Neural cell (in vitro differentiated cells): Measurements from ENCODE around the gene FERD3L.

Experiments used
- CTCF ChIP-seq: fragments of 450-650 bp; IDR thresholded peaks from 2 replicates; pipeline ENCODE4 v1.5.1; 2014; ENCODE audit warnings: antibody characterized with exemption, mild to moderate bottlenecking, moderate library complexity; ENCODE audit not compliant: poor library complexity, severe bottlenecking
- EP300 ChIP-seq: fragments of 450-650 bp; conservative IDR thresholded peaks from 2 replicates; pipeline ENCODE4 v1.6.1; 2014; ENCODE audit warnings: antibody characterized with exemption, mild to moderate bottlenecking, moderate library complexity; ENCODE audit not compliant: poor library complexity, severe bottlenecking
- EZH2 ChIP-seq: fragments of 200-600, 300-800 bp; shearing (Covaris generic), sonication (generic); IDR thresholded peaks from 2 replicates; pipeline ENCODE4 v1.6.1; 2014; ENCODE audit warnings: antibody characterized with exemption, low read length, borderline replicate concordance, mild to moderate bottlenecking; ENCODE audit not compliant: insufficient read depth, poor library complexity, severe bottlenecking
- MXI1 ChIP-seq: fragments of 450-650 bp; conservative IDR thresholded peaks from 2 replicates; pipeline ENCODE4 v1.6.1; 2014; ENCODE audit warnings: antibody characterized with exemption, mild to moderate bottlenecking; ENCODE audit not compliant: poor library complexity, severe bottlenecking
- POLR2AphosphoS5 ChIP-seq: IDR thresholded peaks from 2 replicates; pipeline ENCODE4 v1.6.1; 2012
- RAD21 ChIP-seq: fragments of 450-650 bp; conservative IDR thresholded peaks from 2 replicates; pipeline ENCODE4 v1.6.1; 2014; ENCODE audit warnings: antibody characterized with exemption, mild to moderate bottlenecking, moderate library complexity
- REST ChIP-seq: IDR thresholded peaks from 2 replicates; pipeline ENCODE4 v1.6.1; 2012; ENCODE audit warnings: borderline replicate concordance
- TAF1 ChIP-seq: IDR thresholded peaks from 2 replicates; pipeline ENCODE4 v1.6.1; 2012; ENCODE audit warnings: low read depth

- no peak for TF ChIP-seq EP300
- no peak for TF ChIP-seq CTCF
- TF ChIP-seq REST: no peak
- no peak for TF ChIP-seq RAD21
- TF ChIP-seq EZH2: no peak
- TF ChIP-seq MXI1: no peak
- no peak for TF ChIP-seq POLR2AphosphoS5
- no peak for TF ChIP-seq TAF1
Observed at GRCh38 chr7:19175241-19175640, 30.0 kb upstream of the FERD3L start.
